Skeletal muscle cell (primary cell): Measurements from ENCODE around the gene SMCO2.
A peak's percentile ranks its signal among the peaks of the same experiment; 100 is the strongest.

ENCODE experiments used
- DNase-seq: peaks from one replicate; pipeline ENCODE4 v3.0.0-alpha.2; 2010; ENCODE audit warnings: low read depth
- H3K4me3 ChIP-seq: 2 replicates; pipeline ENCODE4 v1.5.1; 2011; ENCODE audit warnings: low read depth, mild to moderate bottlenecking, control low read depth, low read length, moderate library complexity

The SMCO2 gene

GRCh38 chr12:27446436-27446835 is at the start of gene SMCO2:
TSS of gene SMCO2 (plus strand) at chr12:27446736. CDS start at chr12:27470632, 23,896 bp downstream.
- no peak within 1 kb of the TSS for H3K4me3 ChIP-seq
- DNase-seq, result no peak

- DNase-seq, result no peak
Observed at GRCh38 chr12:27398466-27398865, 48.1 kb upstream of the SMCO2 start.

GRCh38 chr12:27399074-27399473 is 47.5 kb upstream of the SMCO2 start:
- DNase-seq, result no peak

More at GRCh38 chr12:27398466-27398865, 48.1 kb upstream of the SMCO2 start:
- no peak overlapping the region for H3K4me3 ChIP-seq

GRCh38 chr12:27400856-27401354 is 45.6 kb upstream of the SMCO2 start:
- DNase-seq, result no peak
- H3K4me3 ChIP-seq, result no peak overlapping the region

More at GRCh38 chr12:27399074-27399473, 47.5 kb upstream of the SMCO2 start:
- no peak overlapping the region for H3K4me3 ChIP-seq

GRCh38 chr12:27412047-27412446 is 34.5 kb upstream of the SMCO2 start:
- no peak for DNase-seq
- no peak overlapping the region for H3K4me3 ChIP-seq

- DNase-seq, result no peak
- no peak overlapping the region for H3K4me3 ChIP-seq
Observed at GRCh38 chr12:27422697-27423096, 23.8 kb upstream of the SMCO2 start.

- no peak overlapping the region for H3K4me3 ChIP-seq
- peak; percentile 23 for DNase-seq
Observed at GRCh38 chr12:27424631-27425230, 21.8 kb upstream of the SMCO2 start.

- DNase-seq, result no peak
- no peak overlapping the region for H3K4me3 ChIP-seq
Observed at GRCh38 chr12:27425306-27425705, 21.2 kb upstream of the SMCO2 start.

GRCh38 chr12:27426743-27427487 is 19.6 kb upstream of the SMCO2 start:
- DNase-seq, result no peak
- H3K4me3 ChIP-seq, result no peak overlapping the region

GRCh38 chr12:27427824-27428223 is 18.7 kb upstream of the SMCO2 start:
- no peak overlapping the region for H3K4me3 ChIP-seq
- DNase-seq, result no peak

- no peak for DNase-seq
- H3K4me3 ChIP-seq, result no peak overlapping the region
Observed at GRCh38 chr12:27428466-27428865, 18.1 kb upstream of the SMCO2 start.

- no peak overlapping the region for H3K4me3 ChIP-seq
- no peak for DNase-seq
Observed at GRCh38 chr12:27429606-27430005, 16.9 kb upstream of the SMCO2 start.

GRCh38 chr12:27431185-27431584 is 15.4 kb upstream of the SMCO2 start:
- H3K4me3 ChIP-seq, result no peak overlapping the region
- DNase-seq, result no peak

- H3K4me3 ChIP-seq, result no peak overlapping the region
- DNase-seq, result no peak
Observed at GRCh38 chr12:27434673-27435565, 11.6 kb upstream of the SMCO2 start.

- H3K4me3 ChIP-seq, result no peak overlapping the region
- no peak for DNase-seq
Observed at GRCh38 chr12:27436029-27436428, 10.5 kb upstream of the SMCO2 start.

- no peak overlapping the region for H3K4me3 ChIP-seq
- DNase-seq, result no peak
Observed at GRCh38 chr12:27436768-27437167, 9.8 kb upstream of the SMCO2 start.

- no peak for DNase-seq
- H3K4me3 ChIP-seq, result no peak overlapping the region
Observed at GRCh38 chr12:27437839-27438238, 8.7 kb upstream of the SMCO2 start.

- DNase-seq, result no peak
- no peak overlapping the region for H3K4me3 ChIP-seq
Observed at GRCh38 chr12:27447761-27448160, 1.2 kb downstream of the SMCO2 start.

GRCh38 chr12:27449026-27449425 is 2.5 kb downstream of the SMCO2 start:
- no peak overlapping the region for H3K4me3 ChIP-seq
- no peak for DNase-seq
